C4-2B (cell line): ENCODE results near the gene EPHX1.

Source experiments
- H3K27ac ChIP-seq: fragments of 450-650 bp; 2 replicates; pipeline ENCODE4 v1.5.1; 2017
- ZFX ChIP-seq: fragments of 450-650 bp; IDR thresholded peaks from 2 replicates; pipeline ENCODE4 v1.6.1; 2017
- TF ChIP-seq, protein P1 (sequence below): fragments of 450-650 bp; conservative IDR thresholded peaks from 2 replicates; pipeline ENCODE4 v1.5.1; 2017; ENCODE audit warnings: mild to moderate bottlenecking

EPHX1 gene

DNA sequence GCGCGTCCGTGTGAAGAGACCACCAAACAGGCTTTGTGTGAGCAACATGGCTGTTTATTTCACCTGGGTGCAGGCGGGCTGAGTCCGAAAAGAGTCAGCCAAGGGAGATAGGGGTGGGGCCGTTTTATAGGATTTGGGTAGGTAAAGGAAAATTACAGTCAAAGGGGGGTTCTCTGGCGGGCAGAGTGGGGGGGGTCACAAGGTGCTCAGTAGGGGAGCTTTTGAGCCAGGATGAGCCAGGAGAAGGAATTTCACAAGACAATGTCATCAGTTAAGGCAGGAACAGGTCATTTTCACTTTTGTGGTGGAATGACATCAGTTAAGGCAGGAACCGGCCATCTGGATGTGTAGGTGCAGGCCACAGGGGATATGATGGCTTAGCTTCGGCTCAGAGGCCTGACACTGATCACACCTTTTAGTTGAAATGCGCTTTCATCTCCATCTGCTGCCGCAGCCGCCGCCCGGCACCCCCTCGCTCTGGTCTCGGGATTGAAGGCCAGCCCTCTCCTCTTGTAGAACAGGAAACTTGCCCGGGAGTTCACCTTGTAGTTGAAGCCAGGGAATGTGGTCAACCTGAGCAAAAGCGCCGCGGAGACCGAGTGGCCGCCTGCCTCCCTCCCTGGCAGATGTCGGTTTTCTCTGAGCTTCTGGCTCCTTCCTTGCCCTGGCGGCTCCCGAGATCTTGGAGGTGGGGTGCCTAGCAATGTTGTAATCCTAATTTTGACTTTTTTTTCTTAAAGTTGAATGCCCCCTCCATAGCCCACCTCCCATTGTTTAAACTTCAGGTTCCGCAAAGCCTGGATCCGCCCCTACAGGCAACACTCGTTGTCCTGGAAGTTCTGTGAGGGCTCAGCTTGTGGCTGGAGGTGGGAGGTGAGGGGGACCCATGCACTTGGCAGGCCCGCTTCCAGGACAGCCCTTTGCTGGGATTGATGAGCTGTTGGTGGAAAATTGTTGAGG, 935 bp downstream of the EPHX1 start:
- H3K27ac ChIP-seq = peak overlapping the region; percentile 94
- TF ChIP-seq, protein P1, sequence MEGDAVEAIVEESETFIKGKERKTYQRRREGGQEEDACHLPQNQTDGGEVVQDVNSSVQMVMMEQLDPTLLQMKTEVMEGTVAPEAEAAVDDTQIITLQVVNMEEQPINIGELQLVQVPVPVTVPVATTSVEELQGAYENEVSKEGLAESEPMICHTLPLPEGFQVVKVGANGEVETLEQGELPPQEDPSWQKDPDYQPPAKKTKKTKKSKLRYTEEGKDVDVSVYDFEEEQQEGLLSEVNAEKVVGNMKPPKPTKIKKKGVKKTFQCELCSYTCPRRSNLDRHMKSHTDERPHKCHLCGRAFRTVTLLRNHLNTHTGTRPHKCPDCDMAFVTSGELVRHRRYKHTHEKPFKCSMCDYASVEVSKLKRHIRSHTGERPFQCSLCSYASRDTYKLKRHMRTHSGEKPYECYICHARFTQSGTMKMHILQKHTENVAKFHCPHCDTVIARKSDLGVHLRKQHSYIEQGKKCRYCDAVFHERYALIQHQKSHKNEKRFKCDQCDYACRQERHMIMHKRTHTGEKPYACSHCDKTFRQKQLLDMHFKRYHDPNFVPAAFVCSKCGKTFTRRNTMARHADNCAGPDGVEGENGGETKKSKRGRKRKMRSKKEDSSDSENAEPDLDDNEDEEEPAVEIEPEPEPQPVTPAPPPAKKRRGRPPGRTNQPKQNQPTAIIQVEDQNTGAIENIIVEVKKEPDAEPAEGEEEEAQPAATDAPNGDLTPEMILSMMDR = peak; percentile 13; the same call in 1 of the 2 replicates

DNA sequence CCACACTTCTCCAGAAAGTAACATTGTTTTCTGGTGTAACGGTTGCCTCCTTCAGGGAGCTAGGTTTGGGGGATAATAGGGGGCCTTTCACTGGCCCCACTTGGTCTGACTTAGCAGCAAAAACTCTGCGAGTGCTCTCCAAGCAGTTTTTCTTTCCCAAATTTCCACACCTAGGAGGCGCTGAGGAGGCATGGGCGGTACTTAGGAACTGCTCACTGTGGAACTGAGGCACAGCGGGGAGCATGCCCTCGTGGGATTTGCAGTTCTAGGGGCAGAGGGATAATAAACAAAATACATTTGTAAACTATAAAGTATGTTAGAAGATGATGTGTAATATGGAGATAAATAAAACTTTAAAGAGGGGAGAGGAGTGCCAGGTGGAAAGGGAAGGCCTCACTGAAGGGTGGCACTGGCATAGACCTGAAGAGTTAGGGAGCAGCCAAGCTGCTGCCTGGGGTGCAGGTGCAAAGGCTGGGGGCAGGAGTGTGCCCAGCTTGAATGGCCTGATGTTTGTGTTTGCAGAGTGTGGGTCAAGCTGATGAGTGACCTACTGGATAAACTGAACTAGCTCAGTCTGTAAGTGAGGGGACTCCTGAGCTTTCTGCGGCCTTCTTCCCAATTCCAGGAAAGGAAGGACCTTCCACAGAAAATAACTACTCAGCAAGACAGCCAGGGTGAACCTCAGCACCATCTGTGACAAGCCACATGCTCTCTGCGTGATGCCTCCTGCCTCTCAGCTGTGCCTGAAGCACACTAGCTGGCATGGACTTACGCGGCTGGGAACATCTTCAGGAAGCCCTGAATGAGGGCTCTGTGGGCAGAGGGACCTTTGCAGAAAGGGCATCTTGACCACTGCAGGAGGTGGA, 1.9 kb downstream of the EPHX1 start:
- H3K27ac ChIP-seq = peak overlapping the region; percentile 94
- TF ChIP-seq ZFX = no peak
- TF ChIP-seq, protein P1 = no peak; the same call in 1 of the 2 replicates

DNA sequence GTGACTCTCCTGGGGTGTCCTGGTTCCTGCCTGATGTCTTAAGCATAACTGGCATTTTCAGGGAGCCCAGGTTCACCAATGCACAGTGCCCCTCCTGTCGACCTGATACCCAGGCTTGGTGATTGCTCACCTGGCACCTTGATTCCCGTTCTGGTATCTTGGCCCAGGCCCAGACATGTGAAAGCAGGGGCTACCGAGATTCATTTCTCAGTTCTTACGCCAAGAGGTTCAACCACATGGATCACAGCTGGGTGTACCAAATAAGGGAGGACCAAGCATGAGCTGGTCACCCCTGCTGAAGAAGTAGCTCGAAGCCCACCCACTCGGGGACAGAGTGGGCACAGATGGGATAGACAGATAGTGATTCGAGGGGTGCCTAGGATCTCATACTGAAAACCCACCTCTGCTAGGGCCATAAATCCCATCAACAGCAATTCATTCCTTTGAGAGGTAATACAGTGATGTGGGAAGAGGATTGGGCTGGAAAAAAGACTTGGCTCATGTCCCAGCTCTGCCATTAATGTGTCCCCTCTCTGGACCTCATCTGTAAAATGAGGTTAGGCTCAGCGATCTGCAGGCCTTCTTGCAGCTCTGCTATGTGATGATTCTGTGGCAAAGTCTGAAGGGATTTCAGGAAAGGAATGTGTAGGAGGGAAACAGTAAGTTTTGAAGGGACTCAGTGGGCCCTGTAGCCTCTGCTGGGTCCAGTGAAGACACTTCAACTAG, 2.7 kb downstream of the EPHX1 start:
- TF ChIP-seq, protein P1 = no peak
- no peak for TF ChIP-seq ZFX
- H3K27ac ChIP-seq = peak overlapping the region; percentile 94

DNA sequence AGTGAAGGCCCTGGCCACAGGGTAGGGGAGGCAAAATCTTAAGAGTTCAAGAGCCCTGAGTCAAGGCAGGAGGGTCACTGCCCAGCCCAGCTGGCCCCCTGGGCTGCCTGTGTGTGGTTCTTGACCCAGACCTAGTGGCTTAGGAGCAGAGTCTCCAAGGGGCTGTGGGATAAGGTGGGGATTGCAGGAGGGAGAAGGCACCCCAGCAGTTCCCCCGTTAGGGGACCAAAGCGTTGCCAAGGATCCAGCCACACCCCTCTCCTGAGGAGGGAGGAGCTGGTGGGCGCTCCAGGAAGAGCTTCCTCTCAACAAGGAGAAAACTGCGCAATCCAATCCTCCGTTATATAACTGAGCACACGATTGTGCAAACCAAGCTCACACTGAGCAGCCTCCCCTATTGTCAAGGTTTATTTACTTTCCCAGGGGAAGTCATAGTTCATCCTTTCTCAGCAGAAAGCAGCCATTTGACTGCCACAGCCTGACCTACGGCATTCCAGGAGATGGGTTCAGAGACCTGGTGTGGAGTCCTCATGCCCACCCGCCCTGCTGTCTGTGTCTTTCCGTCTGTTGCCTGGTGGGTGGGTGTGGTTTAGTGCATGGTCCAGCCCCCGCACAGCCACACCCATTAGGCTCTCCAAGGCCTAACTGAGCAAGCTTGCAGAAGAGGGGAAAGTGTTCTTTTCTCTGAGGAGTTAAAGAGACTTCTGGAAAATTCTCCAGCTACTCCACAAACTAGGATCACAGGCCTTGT, 3.5 kb downstream of the EPHX1 start:
- TF ChIP-seq, protein P1 = no peak
- no peak for TF ChIP-seq ZFX
- peak overlapping the region; percentile 94; the same call in 1 of the 2 replicates for H3K27ac ChIP-seq

DNA sequence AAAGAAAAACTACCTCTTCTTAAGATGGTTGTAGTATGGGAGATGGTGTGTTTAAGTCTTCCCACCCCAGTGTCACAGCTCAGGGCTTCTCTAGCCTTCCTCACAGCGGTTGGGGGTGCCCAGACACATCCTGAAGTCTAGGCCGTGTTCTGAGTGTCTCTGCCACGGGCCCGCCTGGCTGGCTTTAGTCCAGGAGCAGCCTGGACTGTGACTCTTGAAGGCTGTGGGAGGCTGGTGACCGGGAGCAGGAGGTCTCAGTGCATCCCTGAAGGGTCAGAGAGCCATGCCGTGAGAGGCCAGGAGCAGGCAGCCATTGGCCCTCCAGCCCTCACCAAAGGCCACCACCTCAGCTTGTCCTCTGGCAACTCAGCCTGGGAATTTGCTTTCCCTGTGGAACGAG, 4.5 kb downstream of the EPHX1 start:
- TF ChIP-seq, protein P1 = no peak
- no peak for TF ChIP-seq ZFX
- peak overlapping the region; percentile 93 for H3K27ac ChIP-seq

DNA sequence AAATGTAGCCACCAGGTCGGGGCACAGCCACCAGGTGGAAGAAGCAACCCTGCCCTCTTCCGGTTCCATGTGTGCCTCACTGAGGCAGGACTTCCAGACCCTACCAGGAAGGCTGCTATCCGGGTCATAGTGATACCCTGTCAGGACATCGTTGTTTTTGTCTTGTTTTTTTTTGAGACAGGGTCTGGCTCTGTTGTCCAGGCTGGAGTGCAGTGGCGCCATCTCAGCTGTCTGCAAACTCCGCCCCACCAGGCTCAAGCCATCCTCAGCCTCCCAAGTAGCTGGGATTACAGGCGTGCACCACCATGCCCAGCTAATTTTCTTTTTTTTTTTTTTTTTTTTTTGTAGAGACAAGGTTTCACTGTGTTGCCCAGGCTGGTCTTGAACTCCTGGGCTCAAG, 5.2 kb downstream of the EPHX1 start:
- peak overlapping the region; percentile 93 for H3K27ac ChIP-seq
